Measurements from ENCODE around the gene RER1.

Gene RER1

GRCh38 chr1:2358651-2359640 is 32.7 kb upstream of the RER1 start:
- no peak for TF ChIP-seq CTCF (conservative IDR thresholded peaks at IDR 0.05; ENCODE audit: low read depth, low read length)
- H3K4me3 ChIP-seq (ENCODE audit: low read length), result no peak overlapping the region
- no peak for DNase-seq (ENCODE audit: low read depth)

DNA sequence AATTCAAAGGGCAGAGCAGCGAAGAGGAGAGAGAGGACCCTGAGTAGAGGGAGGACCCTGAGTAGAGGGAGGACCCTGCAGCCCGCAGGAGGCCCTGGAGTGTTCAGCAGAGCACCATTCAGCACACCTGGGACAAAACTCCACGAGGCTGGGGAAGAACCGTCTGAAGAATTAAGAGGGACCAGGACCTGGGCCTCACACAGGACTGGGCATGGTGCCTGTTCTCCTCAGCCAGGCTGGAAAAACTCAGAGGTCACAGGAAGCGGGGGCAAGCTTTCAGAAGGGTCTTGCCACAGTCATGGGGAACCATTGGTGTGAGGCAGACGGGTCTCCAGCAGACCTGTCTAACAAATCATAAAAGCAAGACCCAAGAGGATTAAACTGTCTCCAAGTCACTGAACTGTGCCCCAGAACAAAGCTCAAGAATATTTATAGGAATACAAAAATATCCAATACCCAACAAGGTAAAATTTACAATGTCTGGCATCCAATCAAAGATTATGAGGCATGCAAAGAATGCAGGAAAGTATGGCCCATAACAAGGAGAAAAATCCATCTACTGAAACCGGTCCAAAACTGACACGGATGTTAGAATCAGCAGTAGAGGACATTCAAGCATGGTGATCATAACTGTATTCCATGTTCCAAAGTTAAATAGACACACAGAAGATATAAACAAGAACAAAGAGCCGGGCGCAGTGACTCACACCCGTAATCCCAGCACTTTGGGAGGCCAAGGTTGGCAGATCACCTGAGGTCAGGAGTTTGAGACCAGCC is 30.9 kb upstream of the RER1 start:
- peak; percentile 69 for DNase-seq (ENCODE audit: low read depth)
- TF ChIP-seq CTCF (conservative IDR thresholded peaks at IDR 0.05; ENCODE audit: low read depth, low read length), result no peak
- no peak overlapping the region for H3K4me3 ChIP-seq (ENCODE audit: low read length)

GRCh38 chr1:2363847-2364513 is 27.7 kb upstream of the RER1 start:
- no peak for DNase-seq (ENCODE audit: low read depth)
- no peak for TF ChIP-seq CTCF (conservative IDR thresholded peaks at IDR 0.05; ENCODE audit: low read depth, low read length)
- no peak overlapping the region for H3K4me3 ChIP-seq (ENCODE audit: low read length)

GRCh38 chr1:2368053-2368744 is 23.4 kb upstream of the RER1 start:
- no peak for DNase-seq (ENCODE audit: low read depth)
- TF ChIP-seq CTCF (conservative IDR thresholded peaks at IDR 0.05; ENCODE audit: low read depth, low read length), result no peak
- no peak overlapping the region for H3K4me3 ChIP-seq (ENCODE audit: low read length)

- no peak overlapping the region for H3K4me3 ChIP-seq (ENCODE audit: low read length)
- no peak for TF ChIP-seq CTCF (conservative IDR thresholded peaks at IDR 0.05; ENCODE audit: low read depth, low read length)
- DNase-seq (ENCODE audit: low read depth), result no peak
Observed at GRCh38 chr1:2372551-2373490, 18.8 kb upstream of the RER1 start.
